ENCODE results near the gene RSBN1L.
A peak's percentile ranks its signal among the peaks of the same experiment; 100 is the strongest.
"Not testable (repeated sequence)": the region's sequence is repeated elsewhere in the genome, so short reads cannot be mapped to it uniquely, and the experiment has no call there.

Gene RSBN1L

DNA sequence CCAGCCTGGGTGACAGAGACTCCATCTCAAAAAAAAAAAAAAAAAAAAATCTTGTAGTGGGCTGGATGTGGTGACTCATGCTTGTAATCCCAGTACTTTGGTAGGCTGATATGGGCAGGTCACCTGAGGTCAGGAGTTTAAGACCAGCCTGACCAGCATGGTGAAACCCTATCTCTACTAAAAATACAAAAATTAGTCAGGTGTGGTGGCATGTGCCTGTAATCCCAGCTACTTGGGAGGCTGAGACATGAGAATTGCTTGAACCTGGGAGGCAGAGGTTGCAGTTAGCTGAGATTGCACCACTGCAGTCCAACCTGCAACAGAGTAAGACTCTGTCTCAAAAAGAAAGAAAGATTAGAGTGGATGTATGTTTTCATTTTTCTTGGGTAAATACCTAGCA, 18.7 kb downstream of the RSBN1L start:
- POLR2A ChIA-PET, result interaction anchor here (1.6 kb wide), 1 partner anchor 19 kb away, joined by 6 read pairs; the partner anchor contains the start of gene RSBN1L
- CTCF ChIA-PET; DNase-seq (ENCODE audit: extremely low spot score): not testable (repeated sequence)
- peak; percentile 85 for TF ChIP-seq ZNF384 (IDR thresholded peaks at IDR 0.05)

DNA sequence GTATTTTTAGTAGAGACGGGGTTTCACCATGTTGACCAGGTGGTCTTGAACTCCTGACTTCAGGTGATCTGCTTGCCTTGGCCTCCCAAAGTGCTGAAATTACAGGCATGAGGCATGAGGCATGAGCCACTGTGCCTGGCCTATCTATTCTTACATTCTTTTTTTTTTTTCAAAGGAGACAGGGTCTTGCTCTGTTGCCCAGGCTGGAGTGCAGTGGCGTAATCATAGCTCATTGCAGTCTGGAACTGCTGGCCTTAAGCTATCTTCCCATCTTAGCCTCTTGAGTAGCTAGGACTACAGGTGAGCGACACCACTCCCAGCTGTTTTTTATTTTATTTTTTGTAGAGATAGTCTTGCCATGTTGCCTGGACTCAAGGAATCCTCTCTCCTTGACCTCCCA, 20.5 kb downstream of the RSBN1L start:
- no peak for TF ChIP-seq FOXA1 (IDR thresholded peaks at IDR 0.05)
- no peak for TF ChIP-seq SUZ12 (IDR thresholded peaks at IDR 0.05)
- TF ChIP-seq SP1 (IDR thresholded peaks at IDR 0.05), result no peak
- no peak for TF ChIP-seq FOXM1 (IDR thresholded peaks at IDR 0.05; ENCODE audit: borderline replicate concordance)
- no peak for TF ChIP-seq ELF4 (IDR thresholded peaks at IDR 0.05)
- no peak for TF ChIP-seq FOXK2 (IDR thresholded peaks at IDR 0.05)
- TF ChIP-seq, protein P1, sequence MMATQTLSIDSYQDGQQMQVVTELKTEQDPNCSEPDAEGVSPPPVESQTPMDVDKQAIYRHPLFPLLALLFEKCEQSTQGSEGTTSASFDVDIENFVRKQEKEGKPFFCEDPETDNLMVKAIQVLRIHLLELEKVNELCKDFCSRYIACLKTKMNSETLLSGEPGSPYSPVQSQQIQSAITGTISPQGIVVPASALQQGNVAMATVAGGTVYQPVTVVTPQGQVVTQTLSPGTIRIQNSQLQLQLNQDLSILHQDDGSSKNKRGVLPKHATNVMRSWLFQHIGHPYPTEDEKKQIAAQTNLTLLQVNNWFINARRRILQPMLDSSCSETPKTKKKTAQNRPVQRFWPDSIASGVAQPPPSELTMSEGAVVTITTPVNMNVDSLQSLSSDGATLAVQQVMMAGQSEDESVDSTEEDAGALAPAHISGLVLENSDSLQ (IDR thresholded peaks at IDR 0.05), result no peak
- no peak for TF ChIP-seq TARDBP (IDR thresholded peaks at IDR 0.05)
- no peak for TF ChIP-seq ARNT (IDR thresholded peaks at IDR 0.05)
- TF ChIP-seq HDGF (IDR thresholded peaks at IDR 0.05; ENCODE audit: borderline replicate concordance), result no peak
- no peak for TF ChIP-seq ZNF384 (IDR thresholded peaks at IDR 0.05)
- TF ChIP-seq CTBP1 (IDR thresholded peaks at IDR 0.05; ENCODE audit: borderline replicate concordance), result no peak
- TF ChIP-seq LEF1 (IDR thresholded peaks at IDR 0.05; ENCODE audit: borderline replicate concordance), result no peak
- TF ChIP-seq NFRKB (IDR thresholded peaks at IDR 0.05), result no peak
- TF ChIP-seq L3MBTL2 (conservative IDR thresholded peaks at IDR 0.05), result no peak
- no peak for TF ChIP-seq BHLHE40 (IDR thresholded peaks at IDR 0.05; ENCODE audit: borderline replicate concordance)
- no peak for DNase-seq (ENCODE audit: extremely low spot score)
- POLR2A ChIA-PET, result no interaction called here
- CTCF ChIA-PET, result no interaction called here

DNA sequence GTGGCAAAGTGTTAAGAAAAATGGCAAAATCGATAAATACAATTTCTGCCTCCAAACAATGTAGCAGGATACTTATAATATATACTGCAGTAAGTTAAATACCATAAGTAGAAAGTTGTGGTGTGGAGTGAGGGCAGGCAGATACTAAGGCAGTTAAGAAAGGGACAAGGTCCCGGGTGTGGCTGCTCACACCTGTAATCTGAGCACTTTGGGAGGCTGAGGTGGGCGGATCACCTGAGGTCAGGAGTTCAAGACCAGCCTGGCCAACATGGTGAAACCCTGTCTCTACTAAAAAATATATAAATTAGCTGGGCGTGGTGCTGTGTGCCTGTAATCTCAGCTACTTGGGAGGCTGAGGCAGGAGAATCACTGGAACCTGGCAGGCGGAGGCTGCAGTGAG, 21.3 kb downstream of the RSBN1L start:
- CTCF ChIA-PET, result not testable (repeated sequence)

DNA sequence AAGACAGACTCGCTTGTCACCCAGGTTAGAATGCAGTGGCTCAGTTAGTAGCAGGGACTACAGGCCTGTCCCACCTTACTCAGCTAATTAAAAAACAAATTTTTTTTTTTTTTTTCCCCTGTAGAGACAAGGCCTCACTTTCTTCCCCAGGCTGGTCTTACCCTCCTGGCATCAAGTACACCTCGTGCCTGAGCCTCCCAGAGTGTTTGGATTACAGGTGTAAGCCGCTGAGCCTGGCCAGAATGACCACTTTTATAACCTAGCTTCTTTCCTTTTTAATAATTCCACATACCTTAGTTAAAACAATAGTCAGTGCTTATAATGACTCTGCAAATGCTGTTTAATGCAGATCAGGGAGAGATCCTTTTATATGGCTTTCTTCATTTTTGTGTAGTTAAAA, 31.3 kb downstream of the RSBN1L start:
- DNase-seq (ENCODE audit: extremely low spot score), result no peak
- POLR2A ChIA-PET, result interaction anchor here (2.6 kb wide), 1 partner anchor 31 kb away, joined by 8 read pairs; the partner anchor contains the start of gene RSBN1L
- CTCF ChIA-PET, result interaction anchor here (0.6 to 1.5 kb wide), 3 partner anchors 9 to 293 kb away, joined by 3 to 6 read pairs (median 3); no protein-coding TSS in a partner anchor
- no peak for TF ChIP-seq ZNF384 (IDR thresholded peaks at IDR 0.05)
- TF ChIP-seq HDGF (IDR thresholded peaks at IDR 0.05; ENCODE audit: borderline replicate concordance), result no peak
- TF ChIP-seq SP1 (IDR thresholded peaks at IDR 0.05), result no peak
- no peak for TF ChIP-seq LEF1 (IDR thresholded peaks at IDR 0.05; ENCODE audit: borderline replicate concordance)
- TF ChIP-seq ARNT (IDR thresholded peaks at IDR 0.05), result no peak

More for the DNA sequence above, 21.3 kb downstream of the RSBN1L start:
- POLR2A ChIA-PET; DNase-seq (ENCODE audit: extremely low spot score): not testable (repeated sequence)

DNA sequence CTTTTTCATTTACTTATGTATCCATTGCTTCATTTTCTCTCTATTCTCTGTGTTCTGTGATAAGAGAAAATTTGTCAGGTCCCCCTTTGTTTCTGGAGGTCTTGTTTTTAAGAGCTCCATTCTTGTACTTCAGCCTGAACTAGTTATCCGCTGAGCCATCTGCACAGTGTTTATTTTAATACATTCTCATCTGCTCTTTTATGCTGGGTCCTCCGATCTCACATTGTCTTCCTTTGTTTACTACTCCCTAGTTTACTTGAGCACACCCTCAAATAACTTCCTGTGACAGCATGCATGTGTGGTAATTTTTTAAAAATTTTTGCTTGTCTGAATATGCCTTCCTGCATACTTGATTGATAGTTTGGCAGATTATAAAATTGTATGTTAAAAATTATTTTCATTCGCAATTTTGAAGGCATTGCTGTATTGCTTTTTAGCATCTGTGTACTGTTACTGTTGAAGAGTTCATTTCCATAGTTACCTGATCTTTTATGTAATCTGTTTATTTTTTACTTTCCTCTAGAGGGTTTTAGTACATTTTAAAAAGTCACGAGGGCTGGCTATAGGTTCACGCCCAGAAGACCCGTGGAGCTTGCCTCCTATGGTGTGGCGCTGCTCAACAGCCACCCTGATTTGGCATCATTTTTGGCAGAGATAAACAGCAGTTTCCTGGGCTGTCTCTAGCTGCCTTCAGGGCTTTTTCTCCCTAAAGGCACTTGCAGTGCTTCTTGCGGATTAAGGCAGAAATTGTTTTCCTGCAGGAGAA, 31.9 kb downstream of the RSBN1L start:
- CTCF ChIA-PET, result interaction anchor here (0.7 to 1.5 kb wide), 2 partner anchors 9 to 292 kb away, joined by 3 to 6 read pairs; no protein-coding TSS in a partner anchor
- no peak for TF ChIP-seq FOXK2 (IDR thresholded peaks at IDR 0.05)
- TF ChIP-seq, protein P1 (IDR thresholded peaks at IDR 0.05), result peak; percentile 41; the same call in 1 of the 2 replicates
- POLR2A ChIA-PET, result interaction anchor here (0.6 to 2.6 kb wide), 2 partner anchors 26 to 32 kb away, joined by 3 to 8 read pairs; partner anchors contain the start of gene RSBN1L
- DNase-seq (ENCODE audit: extremely low spot score), result peak; percentile 37

DNA sequence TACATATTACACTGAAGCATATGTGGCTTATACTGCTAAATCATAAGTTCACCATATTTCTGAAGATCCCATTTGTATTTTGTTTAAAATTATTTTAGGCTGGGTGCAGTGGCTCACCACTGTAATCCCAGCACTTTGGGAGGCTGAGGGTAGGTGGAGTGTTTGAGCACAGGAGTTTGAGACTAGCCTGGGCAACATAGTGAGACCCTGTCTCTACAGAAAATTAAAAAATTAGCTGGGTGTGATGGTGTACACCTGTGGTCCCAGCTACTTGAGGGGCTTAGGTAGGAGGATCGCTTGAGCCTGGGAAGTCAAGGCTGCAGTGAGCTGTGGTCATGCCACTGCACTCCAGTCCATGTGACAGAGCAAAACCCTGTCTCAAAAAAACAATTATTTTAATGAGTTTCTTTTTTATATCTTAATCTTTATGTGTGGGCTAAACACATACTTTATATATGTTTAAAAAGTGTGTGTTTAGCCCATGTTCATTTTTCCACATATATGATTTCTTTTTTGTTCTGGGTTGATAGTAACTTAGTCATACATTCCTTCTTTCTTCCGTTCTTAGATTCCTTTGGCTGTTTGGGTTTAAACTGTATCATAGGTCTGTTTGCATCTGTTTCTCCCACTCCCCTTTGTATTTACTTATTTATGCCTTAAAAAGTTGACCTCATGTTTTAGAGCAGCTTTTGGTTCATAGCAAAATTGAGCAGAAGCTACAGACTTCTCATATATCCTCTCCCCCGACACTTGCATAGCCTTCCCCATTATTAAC, 33.5 kb downstream of the RSBN1L start:
- TF ChIP-seq, protein P1 (IDR thresholded peaks at IDR 0.05), result no peak
- TF ChIP-seq NFRKB (IDR thresholded peaks at IDR 0.05) (no peak), ELF4 (IDR thresholded peaks at IDR 0.05) (no peak)
- CTCF ChIA-PET, result no interaction called here
- POLR2A ChIA-PET, result interaction anchor here (2.6 kb wide), 1 partner anchor 34 kb away, joined by 8 read pairs; the partner anchor contains the start of gene RSBN1L
- no peak for DNase-seq (ENCODE audit: extremely low spot score)

DNA sequence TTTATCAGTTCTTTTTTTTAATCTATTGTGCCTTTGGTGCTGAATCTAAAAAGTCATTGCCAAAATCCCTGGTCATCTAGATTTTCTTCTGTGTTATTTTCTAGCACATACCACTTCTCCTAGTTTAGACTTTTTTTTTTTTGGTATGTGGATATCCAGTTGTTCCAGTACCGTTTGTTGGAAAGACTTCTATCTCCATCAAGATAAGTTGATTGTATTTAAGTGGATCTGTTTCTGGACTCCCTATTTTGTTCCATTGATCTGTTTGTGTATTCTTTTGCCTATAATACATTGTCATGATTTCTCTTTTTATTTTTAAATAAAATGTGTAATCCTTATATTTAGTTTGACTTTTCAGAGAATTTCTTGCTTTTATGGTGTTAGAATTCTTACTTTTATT, 35.5 kb downstream of the RSBN1L start:
- POLR2A ChIA-PET, result interaction anchor here (1.3 kb wide), 1 partner anchor 36 kb away, joined by 4 read pairs; no protein-coding TSS in a partner anchor
- no peak for TF ChIP-seq CTBP1 (IDR thresholded peaks at IDR 0.05; ENCODE audit: borderline replicate concordance)
- TF ChIP-seq SUZ12 (IDR thresholded peaks at IDR 0.05), result no peak
- TF ChIP-seq, protein P1 (IDR thresholded peaks at IDR 0.05), result no peak
- TF ChIP-seq L3MBTL2 (conservative IDR thresholded peaks at IDR 0.05), result no peak
- no peak for TF ChIP-seq FOXA1 (IDR thresholded peaks at IDR 0.05)
- no peak for TF ChIP-seq ZNF384 (IDR thresholded peaks at IDR 0.05)
- TF ChIP-seq FOXM1 (IDR thresholded peaks at IDR 0.05; ENCODE audit: borderline replicate concordance), result no peak
- TF ChIP-seq SP1 (IDR thresholded peaks at IDR 0.05), result no peak
- TF ChIP-seq TARDBP (IDR thresholded peaks at IDR 0.05), result no peak
- TF ChIP-seq NFRKB (IDR thresholded peaks at IDR 0.05), result no peak
- TF ChIP-seq FOXK2 (IDR thresholded peaks at IDR 0.05), result no peak
- no peak for TF ChIP-seq ELF4 (IDR thresholded peaks at IDR 0.05)
- no peak for TF ChIP-seq BHLHE40 (IDR thresholded peaks at IDR 0.05; ENCODE audit: borderline replicate concordance)
- TF ChIP-seq ARNT (IDR thresholded peaks at IDR 0.05), result no peak
- TF ChIP-seq HDGF (IDR thresholded peaks at IDR 0.05; ENCODE audit: borderline replicate concordance), result no peak
- no peak for TF ChIP-seq LEF1 (IDR thresholded peaks at IDR 0.05; ENCODE audit: borderline replicate concordance)
- CTCF ChIA-PET, result no interaction called here
- DNase-seq (ENCODE audit: extremely low spot score), result no peak

All from HEK293T (cell line).